GM12891 (cell line): Measurements from ENCODE around the gene OR5L1.

Experiments
- POLR2AphosphoS5 ChIP-seq: IDR thresholded peaks from 2 replicates; pipeline ENCODE4 v1.6.1; 2011; ENCODE audit warnings: low read depth, low read length, control low read depth
- SPI1 ChIP-seq: IDR thresholded peaks from 2 replicates; pipeline ENCODE4 v1.6.1; 2011; ENCODE audit warnings: low read depth, low read length, control low read depth
- TAF1 ChIP-seq: IDR thresholded peaks from 2 replicates; pipeline ENCODE4 v1.6.1; 2011; ENCODE audit warnings: low read depth, low read length, control low read depth

GRCh38 chr11:55773138-55773537 is 38.0 kb upstream of the OR5L1 start, which contains the start of gene OR5D13:
- TF ChIP-seq SPI1: no peak
- no peak for TF ChIP-seq POLR2AphosphoS5
- no peak for TF ChIP-seq TAF1
